Gastroesophageal sphincter (tissue), 4 donors: ENCODE data around the gene VTI1A. TPM values are rescaled to one million over a fixed set of nuclear protein-coding genes. Genes with fewer than 3 reads are reported as not detected.

Source experiments
- ATAC-seq: fragments of 150-250 bp; one replicate; pipeline ENCODE4 v1.9.1; 2016; ENCODE audit warnings: mild to moderate bottlenecking, moderate library complexity
- H3K27ac ChIP-seq, 4 donors: fragments of 200-600 bp; sonication (generic) in 3 of 4; 1 replicate in 3 of 4; 2 replicates in 1 of 4; pipeline ENCODE4 v1.5.1; 2016 to 2019
- H3K27me3 ChIP-seq: fragments of 200-600 bp; sonication (generic); one replicate; pipeline ENCODE4 v1.5.1; 2019
- H3K36me3 ChIP-seq, 2 donors: fragments of 200-600 bp; sonication (generic); one replicate each; pipeline ENCODE4 v1.5.1; 2019; ENCODE audit warnings: control low read depth in 1 of 2
- H3K4me1 ChIP-seq, 3 donors: fragments of 200-600 bp; sonication (generic); 1 replicate in 2 of 3; 2 replicates in 1 of 3; pipeline ENCODE4 v1.5.1; 2016 to 2019; ENCODE audit warnings: control low read depth in 2 of 3
- H3K4me3 ChIP-seq, 2 donors: fragments of 200-600 bp; sonication (generic); one replicate each; pipeline ENCODE4 v1.5.1; 2019; ENCODE audit warnings: mild to moderate bottlenecking in 1 of 2, moderate library complexity in 1 of 2
- H3K9me3 ChIP-seq, 3 donors: fragments of 200-600 bp; sonication (generic); one replicate each; pipeline ENCODE4 v1.5.1; 2017 to 2019; ENCODE audit warnings: control low read depth in 2 of 3
- EP300 ChIP-seq: sonication (generic); formaldehyde crosslinking; IDR thresholded peaks from one replicate; pipeline ENCODE4 v1.6.1; 2017; ENCODE audit warnings: antibody characterized with exemption, mild to moderate bottlenecking
- POLR2A ChIP-seq, 2 donors: fragments of 450-650 bp; IDR thresholded peaks; one replicate each; pipeline ENCODE4 v1.6.1; 2017; ENCODE audit warnings: antibody characterized with exemption in 2 of 2, mild to moderate bottlenecking in 2 of 2, moderate library complexity in 1 of 2
- POLR2AphosphoS5 ChIP-seq: sonication (generic); formaldehyde crosslinking; IDR thresholded peaks from one replicate; pipeline ENCODE4 v1.6.1; 2017; ENCODE audit warnings: antibody characterized with exemption
- WGBS, 2 donors: methylation state at CpG; one replicate each; pipeline ENCODE4 v1.1.5; 2018; ENCODE audit warnings: low coverage in 1 of 2; 5-methylcytosine and 5-hydroxymethylcytosine counted together
- total RNA-seq, 4 donors: library from RNA; depleted of rRNA; stranded (reverse); fragments of >200 nt; gene quantifications; one replicate each; pipeline ENCODE4 v1.1.0, GENCODE V29; 2016
- TF ChIP-seq, protein P1 (sequence below), 4 experiments: fragments of 200-600 bp in 2 of 4; fragments of 450-650 bp in 2 of 4; sonication (generic) in 1 of 4; IDR thresholded peaks; one replicate each; pipeline ENCODE4 v1.5.1; 2017 to 2019; ENCODE audit warnings: antibody characterized with exemption in 4 of 4, mild to moderate bottlenecking in 2 of 4, moderate library complexity in 2 of 4

The VTI1A gene
- total RNA-seq, 4 donors from 2014 or later: 19.6 to 81.9 (median 43.1) TPM

DNA sequence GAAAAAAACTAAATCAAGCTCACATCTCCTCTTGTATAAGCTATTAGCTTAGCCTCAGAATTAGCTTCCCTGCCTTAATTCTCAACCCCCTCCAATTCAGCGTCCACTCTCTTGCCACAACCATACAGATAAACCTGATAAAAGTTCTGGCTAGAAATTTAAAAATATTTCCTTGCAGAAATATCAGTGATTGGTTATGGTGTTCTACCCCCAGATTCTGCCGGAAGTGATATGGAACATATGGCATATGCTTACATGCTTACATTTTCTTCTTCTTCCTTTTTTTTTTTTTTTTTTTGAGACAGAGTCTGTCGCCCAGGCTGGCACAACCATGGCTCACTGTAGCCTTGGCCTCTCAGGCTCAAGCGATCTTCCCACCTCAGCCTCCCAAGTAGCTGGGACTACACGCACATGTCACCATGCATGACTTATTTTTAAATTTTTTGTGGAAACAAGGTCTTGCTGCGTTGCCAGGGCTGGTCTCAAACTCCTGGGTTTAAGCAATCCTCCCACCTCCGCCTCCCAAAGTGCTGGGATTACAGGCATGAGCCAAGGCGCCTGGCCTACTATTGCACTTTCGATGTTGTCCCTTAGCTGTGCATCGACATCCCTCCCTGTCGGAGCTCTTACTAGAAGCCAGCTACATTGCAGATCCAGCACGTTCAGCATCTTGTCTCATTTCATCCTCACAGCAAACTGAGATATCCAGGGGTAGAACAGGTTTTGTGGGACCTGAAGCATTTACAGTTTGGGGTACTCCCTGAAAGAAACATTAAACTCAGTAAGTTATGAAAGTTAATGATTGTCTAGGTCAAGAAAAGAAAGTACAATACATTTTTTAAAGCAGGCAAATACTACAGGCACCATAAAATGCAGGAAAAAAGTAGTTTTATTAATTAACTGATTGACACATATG is 297.4 kb downstream of the VTI1A start:
- Histone ChIP-seq H3K36me3 (no peaks in the 10 kb centered on the region), H3K27me3 (no peaks in the 10 kb centered on the region), H3K9me3 (no peaks in the 10 kb centered on the region), H3K27ac (no peak overlapping the region), H3K4me1 (no peaks in the 10 kb centered on the region), H3K4me3 (no peak overlapping the region)
- WGBS, 2 donors: 90 to 100% methylated on average over 2 to 12 of the region's 12 CpGs
- ATAC-seq: no peak
- TF ChIP-seq, protein P1, sequence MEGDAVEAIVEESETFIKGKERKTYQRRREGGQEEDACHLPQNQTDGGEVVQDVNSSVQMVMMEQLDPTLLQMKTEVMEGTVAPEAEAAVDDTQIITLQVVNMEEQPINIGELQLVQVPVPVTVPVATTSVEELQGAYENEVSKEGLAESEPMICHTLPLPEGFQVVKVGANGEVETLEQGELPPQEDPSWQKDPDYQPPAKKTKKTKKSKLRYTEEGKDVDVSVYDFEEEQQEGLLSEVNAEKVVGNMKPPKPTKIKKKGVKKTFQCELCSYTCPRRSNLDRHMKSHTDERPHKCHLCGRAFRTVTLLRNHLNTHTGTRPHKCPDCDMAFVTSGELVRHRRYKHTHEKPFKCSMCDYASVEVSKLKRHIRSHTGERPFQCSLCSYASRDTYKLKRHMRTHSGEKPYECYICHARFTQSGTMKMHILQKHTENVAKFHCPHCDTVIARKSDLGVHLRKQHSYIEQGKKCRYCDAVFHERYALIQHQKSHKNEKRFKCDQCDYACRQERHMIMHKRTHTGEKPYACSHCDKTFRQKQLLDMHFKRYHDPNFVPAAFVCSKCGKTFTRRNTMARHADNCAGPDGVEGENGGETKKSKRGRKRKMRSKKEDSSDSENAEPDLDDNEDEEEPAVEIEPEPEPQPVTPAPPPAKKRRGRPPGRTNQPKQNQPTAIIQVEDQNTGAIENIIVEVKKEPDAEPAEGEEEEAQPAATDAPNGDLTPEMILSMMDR (IDR thresholded peaks at IDR 0.05): no peak
- no peak for TF ChIP-seq POLR2A (IDR thresholded peaks at IDR 0.05)
- TF ChIP-seq EP300: no peak
- TF ChIP-seq POLR2AphosphoS5: no peak

DNA sequence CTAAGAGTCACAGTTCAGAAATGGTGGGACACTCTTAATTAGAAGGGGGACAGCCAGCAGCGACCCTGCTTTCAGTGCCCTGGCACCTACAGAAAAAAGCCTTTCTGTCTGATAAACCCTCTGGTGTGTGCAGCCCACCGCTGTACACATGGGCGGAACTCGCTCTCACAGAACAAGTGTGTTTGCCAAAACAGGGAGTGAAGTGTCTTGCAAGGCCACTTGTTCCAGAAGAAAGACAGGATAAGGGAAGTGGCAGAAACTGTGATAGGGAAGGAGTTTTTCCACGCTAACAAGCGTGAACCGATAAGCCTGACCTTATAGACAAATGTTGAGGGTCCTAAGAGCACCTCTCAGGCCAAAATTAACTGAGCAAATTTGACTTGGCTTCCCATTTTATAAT is 299.3 kb downstream of the VTI1A start:
- Histone ChIP-seq H3K4me3 (no peak overlapping the region), H3K27me3 (no peaks in the 10 kb centered on the region), H3K36me3 (no peaks in the 10 kb centered on the region), H3K4me1 (no peaks in the 10 kb centered on the region), H3K27ac (no peak overlapping the region), H3K9me3 (no peaks in the 10 kb centered on the region)
- ATAC-seq: no peak
- TF ChIP-seq POLR2A (IDR thresholded peaks at IDR 0.05): no peak
- TF ChIP-seq, protein P1 (IDR thresholded peaks at IDR 0.05): no peak
- no peak for TF ChIP-seq POLR2AphosphoS5
- TF ChIP-seq EP300: no peak
- 83 to 99% methylated on average over 6 of the region's 7 CpGs for WGBS, 2 donors

DNA sequence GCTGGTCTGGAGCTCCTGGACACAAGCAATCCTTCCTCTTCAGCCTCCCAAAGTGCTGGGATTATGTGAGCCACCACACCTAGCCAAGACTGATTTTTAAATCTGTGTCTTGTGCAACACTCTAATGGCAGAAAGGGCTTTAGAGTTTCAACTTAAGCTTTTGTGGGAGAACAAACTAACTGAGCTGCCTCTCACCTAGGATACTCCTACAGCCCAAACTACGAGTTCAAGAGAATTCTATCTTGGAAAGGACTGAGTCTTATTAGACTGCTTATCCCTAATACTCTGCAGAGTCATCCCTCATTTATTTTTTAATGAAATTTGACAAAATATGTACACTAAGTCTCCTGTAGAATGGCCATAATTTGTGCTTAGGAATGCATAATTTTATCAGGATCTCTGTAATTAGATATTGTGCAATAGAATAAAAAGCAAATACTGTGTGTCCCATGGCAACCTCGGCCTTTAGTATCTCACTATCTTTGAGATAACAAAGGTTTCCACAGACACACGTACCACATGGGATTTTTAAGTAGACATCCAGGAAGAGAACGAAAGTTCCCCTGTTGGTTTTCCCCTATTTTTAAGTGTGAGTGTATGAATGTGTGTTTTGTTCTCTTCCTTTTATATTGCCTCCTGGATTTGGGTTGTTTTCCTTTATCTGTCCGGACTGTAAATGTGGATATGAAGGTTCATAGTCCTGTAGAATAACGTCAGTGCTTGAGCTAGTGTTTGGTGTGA is 303.6 kb downstream of the VTI1A start:
- WGBS, 2 donors: 74 to 93% methylated on average over 4 to 6 of the region's 6 CpGs
- no peaks in the 10 kb centered on the region for H3K36me3 ChIP-seq
- ATAC-seq: no peak
- H3K9me3 ChIP-seq: no peaks in the 10 kb centered on the region
- H3K4me1 ChIP-seq: peaks cover 0 to 4% (median 0%) of the 10 kb centered on the region in 3 donors
- H3K27ac ChIP-seq: no peak overlapping the region
- H3K27me3 ChIP-seq: no peaks in the 10 kb centered on the region
- H3K4me3 ChIP-seq: no peak overlapping the region
- TF ChIP-seq POLR2A (IDR thresholded peaks at IDR 0.05) (no peak), POLR2AphosphoS5 (no peak), EP300 (no peak)
- TF ChIP-seq, protein P1 (IDR thresholded peaks at IDR 0.05): no peak

DNA sequence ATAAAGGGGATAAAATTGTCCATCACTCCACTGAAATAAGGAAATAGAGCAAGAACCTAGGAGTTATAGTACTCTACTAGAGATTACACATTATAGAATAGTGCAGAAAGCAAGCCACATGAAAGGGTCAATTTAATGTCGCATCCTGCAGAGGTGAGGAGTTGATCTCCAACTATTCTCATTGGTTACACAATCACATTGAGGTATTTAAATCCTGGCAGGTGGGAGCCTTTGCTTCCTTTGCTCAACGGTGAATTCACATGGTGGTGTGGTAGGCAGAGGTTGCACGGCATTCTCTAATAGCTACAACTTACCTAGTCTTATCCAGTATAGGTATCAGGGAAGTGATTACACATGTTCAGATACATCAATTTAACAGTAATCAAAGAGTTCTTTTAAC is 304.6 kb downstream of the VTI1A start:
- no peak for ATAC-seq
- no peak for TF ChIP-seq POLR2A (IDR thresholded peaks at IDR 0.05)
- TF ChIP-seq, protein P1 (IDR thresholded peaks at IDR 0.05): no peak
- no peak overlapping the region for H3K27ac ChIP-seq
- H3K4me3 ChIP-seq: no peak overlapping the region
- H3K9me3 ChIP-seq: no peaks in the 10 kb centered on the region
- H3K36me3 ChIP-seq: no peaks in the 10 kb centered on the region
- peaks cover 0 to 11% (median 0%) of the 10 kb centered on the region in 3 donors for H3K4me1 ChIP-seq
- no peaks in the 10 kb centered on the region for H3K27me3 ChIP-seq
- WGBS, 2 donors: 94 to 100% methylated on average over 3 of the region's 3 CpGs
